Ectodermal cell (in vitro differentiated cells): ENCODE measurements around the gene VASN.

Source experiments
- H3K27ac ChIP-seq: 2 replicates; pipeline ENCODE4 v1.7.0; 2013; ENCODE audit warnings: mild to moderate bottlenecking, low read depth, low read length; ENCODE audit not compliant: insufficient read depth, poor library complexity, severe bottlenecking
- H3K27me3 ChIP-seq: 2 replicates; pipeline ENCODE4 v1.7.0; 2013; ENCODE audit warnings: mild to moderate bottlenecking, low read length; ENCODE audit not compliant: insufficient read depth, control insufficient read depth, poor library complexity, severe bottlenecking
- H3K36me3 ChIP-seq: one replicate; pipeline ENCODE4 v1.7.0; 2013; ENCODE audit warnings: low read length; ENCODE audit not compliant: control insufficient read depth, insufficient read depth
- H3K4me1 ChIP-seq: one replicate; pipeline ENCODE4 v1.7.0; 2013; ENCODE audit warnings: low read length; ENCODE audit not compliant: control insufficient read depth, insufficient read depth
- H3K4me3 ChIP-seq: 2 replicates; pipeline ENCODE4 v1.7.0; 2013; ENCODE audit warnings: low read depth, low read length, control low read depth; ENCODE audit not compliant: insufficient read depth
- H3K9me3 ChIP-seq: 2 replicates; pipeline ENCODE4 v1.7.0; 2013; ENCODE audit warnings: mild to moderate bottlenecking, low read length, moderate library complexity; ENCODE audit not compliant: control insufficient read depth
- WGBS, 2 experiments: methylation state at CpG; one replicate each; pipeline ENCODE4 v1.1.7; 2013; ENCODE audit warnings: missing lambda C conversion rate in 2 of 2; 5-methylcytosine and 5-hydroxymethylcytosine counted together

Gene VASN

GRCh38 chr16:4354512-4355409 lies 16.9 kb upstream of the VASN start:
- H3K27ac ChIP-seq = no peak overlapping the region
- no peaks in the 10 kb centered on the region for H3K36me3 ChIP-seq
- H3K27me3 ChIP-seq = peaks cover 5% of the 10 kb centered on the region
- H3K4me1 ChIP-seq = no peaks in the 10 kb centered on the region
- no peak overlapping the region for H3K4me3 ChIP-seq
- WGBS, 2 experiments = 94 to 95% methylated on average over 20 of the region's 20 CpGs
- H3K9me3 ChIP-seq = no peaks in the 10 kb centered on the region

DNA sequence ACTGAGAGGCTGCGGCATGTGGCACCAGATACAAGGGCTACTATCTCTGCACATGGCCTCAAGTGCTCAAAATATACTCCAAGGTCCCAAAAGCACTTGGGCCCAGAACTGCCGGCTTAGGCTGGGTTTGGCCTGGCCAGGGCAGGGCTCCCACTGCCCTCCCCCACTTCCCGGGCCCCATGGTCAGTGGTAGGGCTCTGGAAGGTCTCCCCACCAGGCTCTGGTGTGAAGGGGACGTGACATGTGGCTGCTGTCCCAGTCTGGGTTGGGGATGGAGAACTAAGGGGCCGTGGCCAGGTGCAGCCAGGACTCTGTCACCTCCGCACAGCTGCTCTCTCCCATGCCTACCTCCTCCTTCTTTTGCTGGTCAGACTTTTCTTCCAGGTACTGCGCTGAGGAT lies 14.8 kb upstream of the VASN start:
- Histone ChIP-seq H3K4me3 (no peak overlapping the region), H3K4me1 (no peaks in the 10 kb centered on the region), H3K27ac (no peak overlapping the region), H3K27me3 (peaks cover under 1% of the 10 kb centered on the region), H3K36me3 (no peaks in the 10 kb centered on the region), H3K9me3 (no peaks in the 10 kb centered on the region)
- 92 to 93% methylated on average over 7 of the region's 7 CpGs for WGBS, 2 experiments

- Histone ChIP-seq H3K4me1 (no peaks in the 10 kb centered on the region), H3K27ac (no peak overlapping the region), H3K36me3 (no peaks in the 10 kb centered on the region), H3K4me3 (no peak overlapping the region), H3K27me3 (no peaks in the 10 kb centered on the region), H3K9me3 (no peaks in the 10 kb centered on the region)
- 95% methylated on average over 19 of the region's 19 CpGs for WGBS, 2 experiments
Measured at GRCh38 chr16:4358236-4358635, 13.4 kb upstream of the VASN start.

- Histone ChIP-seq H3K27ac (no peak overlapping the region), H3K9me3 (no peaks in the 10 kb centered on the region), H3K36me3 (no peaks in the 10 kb centered on the region), H3K27me3 (no peaks in the 10 kb centered on the region), H3K4me3 (no peak overlapping the region), H3K4me1 (no peaks in the 10 kb centered on the region)
- WGBS, 2 experiments = 41 to 45% methylated on average over 19 of the region's 19 CpGs
Measured at GRCh38 chr16:4358831-4359561, 12.7 kb upstream of the VASN start.

DNA sequence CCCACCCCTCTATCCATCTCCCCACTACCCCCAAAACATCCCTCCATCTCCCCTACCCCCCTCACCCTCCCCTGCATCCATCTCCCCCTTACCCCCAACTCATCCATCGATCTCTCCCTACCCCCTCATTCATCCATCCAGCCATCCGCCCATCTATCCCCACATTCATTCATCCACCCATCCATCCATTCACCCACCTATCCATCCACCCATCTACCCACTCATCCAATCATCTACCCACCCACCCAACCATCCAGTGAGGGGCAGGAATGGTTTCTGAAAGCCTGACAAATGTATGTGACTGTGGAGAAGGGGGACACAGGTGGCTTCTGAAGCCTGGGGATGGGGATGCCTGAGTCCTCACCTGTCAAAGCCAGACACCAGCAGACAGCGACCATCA lies 11.7 kb upstream of the VASN start:
- Histone ChIP-seq H3K9me3 (no peaks in the 10 kb centered on the region), H3K4me1 (no peaks in the 10 kb centered on the region), H3K36me3 (no peaks in the 10 kb centered on the region), H3K27ac (no peak overlapping the region), H3K4me3 (no peak overlapping the region), H3K27me3 (no peaks in the 10 kb centered on the region)
- WGBS, 2 experiments = 91 to 93% methylated on average over 3 of the region's 3 CpGs

DNA sequence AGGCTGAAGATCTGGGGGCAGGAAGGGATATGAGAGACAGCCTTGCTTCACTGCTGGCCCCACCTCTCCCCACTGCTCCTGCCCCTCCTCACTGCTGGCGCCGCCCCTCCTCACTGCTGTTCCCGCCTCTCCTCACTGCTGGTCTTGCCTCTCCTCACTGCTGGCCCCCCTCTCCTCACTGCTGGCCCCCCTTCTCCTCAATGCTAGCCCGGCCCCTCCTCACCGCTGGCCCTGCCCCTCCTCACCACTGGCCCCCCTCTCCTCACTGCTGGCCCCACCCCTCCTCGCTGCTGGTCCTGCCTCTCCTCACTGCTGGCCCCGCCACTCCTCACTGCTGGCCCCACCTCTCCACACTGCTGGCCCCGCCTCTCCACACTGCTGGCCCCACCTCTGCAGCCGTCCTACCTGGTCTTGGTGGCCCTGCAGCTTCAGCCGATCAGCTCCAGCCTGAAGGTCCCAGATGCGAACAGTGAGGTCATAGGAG lies 11.1 kb upstream of the VASN start:
- no peak overlapping the region for H3K4me3 ChIP-seq
- 74 to 79% methylated on average over 11 of the region's 11 CpGs for WGBS, 2 experiments
- H3K27me3 ChIP-seq = no peaks in the 10 kb centered on the region
- H3K4me1 ChIP-seq = no peaks in the 10 kb centered on the region
- H3K27ac ChIP-seq = no peak overlapping the region
- no peaks in the 10 kb centered on the region for H3K9me3 ChIP-seq
- H3K36me3 ChIP-seq = no peaks in the 10 kb centered on the region

DNA sequence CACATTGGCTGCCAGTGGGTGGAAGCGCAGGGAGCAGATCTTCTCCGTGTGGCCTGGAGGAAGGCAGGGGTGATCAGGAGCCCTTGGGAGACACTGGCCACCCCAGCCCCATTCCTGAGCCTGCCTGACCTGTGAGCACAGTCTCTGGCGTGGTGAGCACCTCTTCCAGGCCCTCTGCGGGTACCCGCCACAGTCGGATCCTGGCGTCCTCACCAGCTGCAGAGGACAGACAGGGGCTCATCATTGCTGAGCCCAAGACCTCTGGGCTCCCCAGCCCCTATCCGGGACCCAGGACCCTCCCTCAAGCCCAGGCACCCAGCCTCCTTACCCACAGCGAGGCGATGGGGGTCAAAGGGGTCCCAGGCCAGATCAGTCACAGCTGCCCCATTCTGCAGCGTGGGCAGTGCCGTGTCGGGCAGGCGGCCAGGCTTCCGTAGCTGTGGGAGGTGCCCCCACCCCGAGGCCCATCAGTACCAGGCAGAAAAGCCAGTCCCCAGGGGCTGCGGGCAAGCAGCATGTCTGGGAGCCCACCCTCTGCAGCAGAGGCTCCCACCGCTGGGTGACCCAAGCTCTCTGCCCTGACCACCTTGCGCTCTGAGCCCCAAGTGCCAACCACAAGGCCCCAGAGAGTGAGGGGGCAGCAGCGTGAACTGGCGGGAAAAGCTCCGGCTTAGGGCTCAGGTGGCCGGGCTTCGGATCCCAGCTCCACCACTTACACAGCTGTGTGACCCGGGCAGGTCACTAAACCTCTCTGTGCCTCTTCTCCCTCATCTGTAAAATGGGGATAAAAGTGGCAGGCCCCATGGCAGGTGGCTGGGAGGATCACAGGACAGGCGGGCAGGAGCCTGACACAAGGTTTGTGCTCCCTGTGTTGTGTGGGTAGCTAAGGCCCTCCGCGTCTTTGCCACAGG lies 10.4 kb upstream of the VASN start:
- H3K27ac ChIP-seq = no peak overlapping the region
- H3K4me3 ChIP-seq = no peak overlapping the region
- H3K4me1 ChIP-seq = no peaks in the 10 kb centered on the region
- H3K36me3 ChIP-seq = no peaks in the 10 kb centered on the region
- H3K9me3 ChIP-seq = no peaks in the 10 kb centered on the region
- H3K27me3 ChIP-seq = no peaks in the 10 kb centered on the region
- WGBS, 2 experiments = 94 to 95% methylated on average over 28 of the region's 28 CpGs

GRCh38 chr16:4361944-4362311 lies 9.7 kb upstream of the VASN start:
- Histone ChIP-seq H3K4me3 (no peak overlapping the region), H3K36me3 (no peaks in the 10 kb centered on the region), H3K27me3 (no peaks in the 10 kb centered on the region), H3K27ac (no peak overlapping the region), H3K9me3 (no peaks in the 10 kb centered on the region), H3K4me1 (no peaks in the 10 kb centered on the region)
- WGBS, 2 experiments = 94% methylated on average over 12 of the region's 12 CpGs

- Histone ChIP-seq H3K27ac (no peak overlapping the region), H3K36me3 (no peaks in the 10 kb centered on the region), H3K9me3 (no peaks in the 10 kb centered on the region), H3K4me1 (no peaks in the 10 kb centered on the region), H3K4me3 (no peak overlapping the region), H3K27me3 (no peaks in the 10 kb centered on the region)
- WGBS, 2 experiments = 88 to 89% methylated on average over 19 of the region's 19 CpGs
Measured at GRCh38 chr16:4362476-4363135, 9.0 kb upstream of the VASN start.
